SH-SY5Y (cell line): ENCODE measurements around the gene EPGN.

Source experiments
- GATA2 ChIP-seq: IDR thresholded peaks from 2 replicates; pipeline ENCODE4 v1.6.1; 2011; ENCODE audit warnings: mild to moderate bottlenecking, low read depth, low read length
- GATA3 ChIP-seq: IDR thresholded peaks from 2 replicates; pipeline ENCODE4 v1.6.1; 2011; ENCODE audit warnings: low read depth, mild to moderate bottlenecking, low read length, moderate library complexity

The EPGN gene

GRCh38 chr4:74318276-74318675, 10.0 kb downstream of the EPGN start:
- no peak for TF ChIP-seq GATA3

- TF ChIP-seq GATA3: no peak
These were observed 11.2 kb downstream of the EPGN start for GRCh38 chr4:74319470-74319869.

GRCh38 chr4:74320559-74321118, 12.4 kb downstream of the EPGN start:
- TF ChIP-seq GATA2: no peak
- TF ChIP-seq GATA3: no peak

- TF ChIP-seq GATA3: no peak
- TF ChIP-seq GATA2: no peak
These were observed 14.0 kb downstream of the EPGN start for GRCh38 chr4:74322301-74322700.

- no peak for TF ChIP-seq GATA2
- no peak for TF ChIP-seq GATA3
These were observed 15.4 kb downstream of the EPGN start for GRCh38 chr4:74323663-74324062.

- TF ChIP-seq GATA3: no peak
- TF ChIP-seq GATA2: no peak
These were observed 16.0 kb downstream of the EPGN start for GRCh38 chr4:74324262-74324661.

- no peak for TF ChIP-seq GATA2
- TF ChIP-seq GATA3: no peak
These were observed 17.6 kb downstream of the EPGN start for GRCh38 chr4:74325886-74326285.

GRCh38 chr4:74327762-74328161, 19.5 kb downstream of the EPGN start:
- TF ChIP-seq GATA3: no peak
- no peak for TF ChIP-seq GATA2

GRCh38 chr4:74328501-74328900, 20.2 kb downstream of the EPGN start:
- no peak for TF ChIP-seq GATA2
- no peak for TF ChIP-seq GATA3

GRCh38 chr4:74329307-74329706, 21.0 kb downstream of the EPGN start:
- TF ChIP-seq GATA3 (no peak), GATA2 (no peak)

GRCh38 chr4:74330295-74330750, 22.1 kb downstream of the EPGN start:
- TF ChIP-seq GATA3: no peak
- TF ChIP-seq GATA2: no peak

GRCh38 chr4:74331252-74331651, 23.0 kb downstream of the EPGN start:
- TF ChIP-seq GATA2 (no peak), GATA3 (no peak)

GRCh38 chr4:74331944-74332343, 23.7 kb downstream of the EPGN start:
- TF ChIP-seq GATA2 (no peak), GATA3 (no peak)

GRCh38 chr4:74334636-74335035, 26.4 kb downstream of the EPGN start:
- no peak for TF ChIP-seq GATA2
- no peak for TF ChIP-seq GATA3

GRCh38 chr4:74335341-74336021, 27.2 kb downstream of the EPGN start:
- TF ChIP-seq GATA2 (no peak), GATA3 (no peak)

GRCh38 chr4:74338792-74339333, 30.6 kb downstream of the EPGN start:
- TF ChIP-seq GATA3 (no peak), GATA2 (no peak)
